Mucosa of descending colon (tissue), 3 donors: ENCODE data around the gene FYB1. TPM values are rescaled to one million over a fixed set of nuclear protein-coding genes. Genes with fewer than 3 reads are reported as not detected.

ENCODE experiments used
- ATAC-seq: fragments of 200-7000 bp; cut with Tn5 transposase; one replicate; pipeline ENCODE4 v1.9.1; 2020; ENCODE audit warnings: mild to moderate bottlenecking, moderate library complexity
- DNase-seq, 3 donors: peaks; one replicate each; pipeline ENCODE4 v3.0.0-alpha.2; 2020
- H3K36me3 ChIP-seq: fragments of 200-600 bp; one replicate; pipeline ENCODE4 v1.8.0; 2021; ENCODE audit warnings: low read depth, mild to moderate bottlenecking
- H3K4me1 ChIP-seq: fragments of 200-600 bp; one replicate; pipeline ENCODE4 v1.8.0; 2021; ENCODE audit warnings: low read depth, mild to moderate bottlenecking
- H3K4me3 ChIP-seq: fragments of 200-600 bp; one replicate; pipeline ENCODE4 v1.8.0; 2021; ENCODE audit warnings: mild to moderate bottlenecking
- H3K9me3 ChIP-seq: fragments of 200-600 bp; one replicate; pipeline ENCODE4 v1.8.0; 2021; ENCODE audit warnings: mild to moderate bottlenecking
- intact Hi-C, 2 donors: fragments of 100-400 bp; cut with DNase I in 1 of 2; cut with micrococcal nuclease in 1 of 2; formaldehyde crosslinking; loops; one replicate each; pipeline versions ENCODE4 v1.11.0 to v1.11.1; 2022; cut with DNase I, micrococcal nuclease
- total RNA-seq, 3 donors: library from RNA; stranded (reverse); fragmentation: NEBNext Ultra II Directional in 2 of 3; extraction: Animal tissue kit (Norgen Biotek cat#: 25700) in 2 of 3; gene quantifications; one replicate each; pipeline versions ENCODE4 v1.2.1 to v1.2.4, GENCODE V29; 2021 to 2023
- TF ChIP-seq, protein P1 (sequence below): fragments of 200-600 bp; IDR thresholded peaks from one replicate; pipeline ENCODE4 v1.8.0; 2022; ENCODE audit warnings: antibody characterized with exemption, mild to moderate bottlenecking
- donor health status: DM: no; HTN: no; CAD: no; lungs with moderate emphysema.
- donor health status: DM: no; HTN: no; CAD: no.
- donor health status: DM: no; HTN: yes; CAD: no.

Gene FYB1
- total RNA-seq, 3 donors from 2014 or later, result 11.5 to 19.4 (median 13.1) TPM

DNA sequence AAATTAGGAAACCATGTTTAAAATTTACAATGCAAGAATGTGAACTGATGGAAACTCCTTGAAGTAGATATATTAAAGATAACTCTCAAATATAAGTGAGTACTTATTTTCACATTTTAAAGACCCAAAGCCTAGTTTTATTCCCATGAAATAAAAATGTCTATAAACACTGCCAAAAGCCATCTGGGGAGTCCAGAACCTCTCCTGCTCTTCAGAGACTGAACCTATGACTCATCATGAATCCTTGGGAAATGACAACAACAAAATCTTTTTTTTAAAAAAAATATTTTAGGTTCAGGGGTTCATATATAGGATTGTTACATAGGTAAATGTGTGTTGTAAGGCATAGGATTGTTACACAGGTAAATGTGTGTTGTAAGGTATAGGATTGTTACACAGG, 33.8 kb upstream of the FYB1 start:
- H3K4me1 ChIP-seq, result peaks cover 7% of the 10 kb centered on the region
- TF ChIP-seq, protein P1, sequence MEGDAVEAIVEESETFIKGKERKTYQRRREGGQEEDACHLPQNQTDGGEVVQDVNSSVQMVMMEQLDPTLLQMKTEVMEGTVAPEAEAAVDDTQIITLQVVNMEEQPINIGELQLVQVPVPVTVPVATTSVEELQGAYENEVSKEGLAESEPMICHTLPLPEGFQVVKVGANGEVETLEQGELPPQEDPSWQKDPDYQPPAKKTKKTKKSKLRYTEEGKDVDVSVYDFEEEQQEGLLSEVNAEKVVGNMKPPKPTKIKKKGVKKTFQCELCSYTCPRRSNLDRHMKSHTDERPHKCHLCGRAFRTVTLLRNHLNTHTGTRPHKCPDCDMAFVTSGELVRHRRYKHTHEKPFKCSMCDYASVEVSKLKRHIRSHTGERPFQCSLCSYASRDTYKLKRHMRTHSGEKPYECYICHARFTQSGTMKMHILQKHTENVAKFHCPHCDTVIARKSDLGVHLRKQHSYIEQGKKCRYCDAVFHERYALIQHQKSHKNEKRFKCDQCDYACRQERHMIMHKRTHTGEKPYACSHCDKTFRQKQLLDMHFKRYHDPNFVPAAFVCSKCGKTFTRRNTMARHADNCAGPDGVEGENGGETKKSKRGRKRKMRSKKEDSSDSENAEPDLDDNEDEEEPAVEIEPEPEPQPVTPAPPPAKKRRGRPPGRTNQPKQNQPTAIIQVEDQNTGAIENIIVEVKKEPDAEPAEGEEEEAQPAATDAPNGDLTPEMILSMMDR, result no peak
- no peaks in the 10 kb centered on the region for H3K36me3 ChIP-seq
- no peak overlapping the region for H3K4me3 ChIP-seq
- intact Hi-C loops, result no loop called here
- H3K9me3 ChIP-seq, result no peaks in the 10 kb centered on the region
- no peak for DNase-seq
- no peak for ATAC-seq

DNA sequence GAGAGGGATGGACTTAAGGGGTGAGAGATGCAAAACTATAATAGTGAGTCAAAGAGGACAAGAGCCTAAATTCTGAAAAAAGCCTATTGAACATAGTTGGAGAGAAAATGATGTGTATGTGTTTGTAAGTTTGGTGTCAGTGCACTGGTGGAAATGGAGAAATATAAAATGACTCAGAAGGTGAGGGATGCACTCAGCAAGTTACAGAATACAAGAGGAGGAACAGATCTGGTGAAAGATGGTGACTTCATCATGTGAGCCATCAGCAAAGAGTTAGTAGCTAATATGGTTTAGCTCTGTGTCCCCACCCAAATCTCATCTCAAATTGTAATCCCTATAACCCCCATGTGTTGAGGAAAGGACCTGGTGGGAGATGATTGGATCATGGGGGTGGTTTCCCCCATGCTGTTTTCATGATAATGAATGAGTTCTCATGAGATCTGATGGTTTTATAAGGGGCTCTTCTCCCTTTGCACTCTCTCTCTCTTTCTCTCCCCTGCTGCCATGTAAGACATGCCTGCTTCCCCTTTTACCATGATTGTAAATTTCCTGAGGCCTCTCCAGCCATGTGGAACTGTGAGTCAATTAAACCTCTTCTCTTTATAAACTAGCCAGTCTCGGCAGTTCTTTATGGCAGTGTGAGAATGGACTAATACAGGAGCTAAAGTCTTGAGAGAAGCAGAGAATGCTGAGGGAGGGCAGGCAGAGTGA, 30.4 kb upstream of the FYB1 start:
- ATAC-seq (no peak), DNase-seq (no peak)
- H3K4me3 ChIP-seq, result no peak overlapping the region
- intact Hi-C loops, result no loop called here
- TF ChIP-seq, protein P1, result no peak
- H3K36me3 ChIP-seq, result no peaks in the 10 kb centered on the region
- H3K9me3 ChIP-seq, result no peaks in the 10 kb centered on the region
- H3K4me1 ChIP-seq, result no peaks in the 10 kb centered on the region

DNA sequence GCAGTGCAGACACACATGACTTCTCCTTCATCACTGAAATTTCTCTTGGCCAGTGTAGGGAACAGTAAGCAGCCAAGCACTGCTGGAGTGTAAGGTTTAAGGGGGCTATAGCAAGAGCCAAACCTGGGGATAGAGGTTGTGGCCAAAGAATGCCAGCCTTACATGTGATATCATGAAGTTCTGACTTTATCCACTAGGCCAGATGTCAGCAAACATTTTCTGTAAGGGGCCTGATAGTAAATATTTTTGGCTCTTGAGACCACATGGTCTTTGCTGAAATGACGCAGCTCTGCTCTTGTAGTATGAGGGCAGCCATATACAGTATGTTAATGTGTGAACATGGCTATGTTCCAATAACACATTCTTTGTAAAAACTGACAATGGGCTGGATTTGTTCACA, 29.7 kb upstream of the FYB1 start:
- no peaks in the 10 kb centered on the region for H3K36me3 ChIP-seq
- H3K4me3 ChIP-seq, result no peak overlapping the region
- TF ChIP-seq, protein P1, result no peak
- DNase-seq (no peak), ATAC-seq (no peak)
- intact Hi-C loops, result no loop called here
- H3K4me1 ChIP-seq, result no peaks in the 10 kb centered on the region
- no peaks in the 10 kb centered on the region for H3K9me3 ChIP-seq

DNA sequence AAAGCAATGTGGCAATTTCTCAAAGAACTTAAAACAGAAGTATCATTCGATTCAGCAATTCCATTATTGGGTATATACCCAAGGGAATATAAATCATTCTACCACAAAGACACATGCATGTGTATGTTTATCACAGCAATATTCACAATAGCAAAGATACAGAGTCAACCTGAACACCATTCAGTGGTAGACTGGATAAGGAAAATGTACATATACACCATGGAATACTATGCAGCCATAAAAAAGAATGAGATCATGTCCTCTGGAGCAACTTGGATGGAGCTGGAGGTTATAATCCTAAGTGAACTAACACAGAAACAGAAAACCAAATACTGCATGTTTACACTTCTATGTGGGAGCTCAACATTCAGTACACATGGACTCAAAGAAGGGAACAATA, 21.4 kb upstream of the FYB1 start:
- TF ChIP-seq, protein P1, result no peak
- intact Hi-C loops, result no loop called here

DNA sequence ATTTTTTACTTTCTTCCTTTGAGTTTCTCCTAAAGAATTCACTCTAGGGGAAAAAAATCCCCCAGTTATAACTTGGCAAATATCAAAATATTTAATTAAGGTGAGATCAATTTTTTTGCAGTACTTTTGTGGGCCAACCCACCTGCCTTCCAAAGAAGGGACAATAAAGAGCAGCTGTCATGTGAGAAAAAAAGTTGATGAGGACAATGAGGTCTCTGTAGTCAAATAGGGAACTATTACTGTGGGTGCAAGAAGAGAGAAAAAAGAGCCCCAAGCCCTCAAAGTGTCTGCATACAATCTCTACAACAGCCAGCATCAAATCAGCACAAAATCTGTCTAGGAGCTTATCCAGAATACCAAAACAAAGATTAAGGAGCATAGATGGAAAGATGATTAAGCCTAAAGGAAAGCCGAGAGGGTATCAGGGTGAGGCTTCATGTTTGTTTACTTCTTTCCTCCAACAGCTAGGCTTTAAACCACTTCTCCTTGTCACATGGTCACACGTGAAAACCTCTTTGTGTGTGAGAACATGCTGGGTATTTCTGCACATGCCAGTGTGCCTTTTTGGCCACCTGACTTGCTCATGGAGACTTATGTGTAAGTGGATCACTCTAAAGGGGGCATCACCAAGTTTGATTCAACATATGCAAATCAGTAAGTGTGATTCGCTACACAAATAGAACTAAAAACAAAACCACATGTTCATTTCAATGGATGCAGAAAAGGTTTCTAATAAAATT, 19.2 kb upstream of the FYB1 start:
- TF ChIP-seq, protein P1, result no peak
- no peak for ATAC-seq
- Histone ChIP-seq H3K36me3 (no peaks in the 10 kb centered on the region), H3K4me1 (no peaks in the 10 kb centered on the region), H3K9me3 (no peaks in the 10 kb centered on the region), H3K4me3 (no peak overlapping the region)
- no peak for DNase-seq
- intact Hi-C loops, result no loop called here

More for the DNA sequence above, 21.4 kb upstream of the FYB1 start:
- no peak for ATAC-seq
- no peaks in the 10 kb centered on the region for H3K4me1 ChIP-seq
- H3K9me3 ChIP-seq, result no peaks in the 10 kb centered on the region
- H3K4me3 ChIP-seq, result no peak overlapping the region
- DNase-seq, result no peak
- H3K36me3 ChIP-seq, result no peaks in the 10 kb centered on the region
